Stimulated activated CD4-positive, alpha-beta T cell treated with anti-CD3 and anti-CD28 coated beads, TNF-alpha, amount 100 ng/mL, for 4 hours (primary cell): Measurements from ENCODE around the gene MATN4.

Experiments used
- DNase-seq, 3 experiments: peaks; one replicate each; pipeline ENCODE4 v3.0.0-alpha.2; 2020; ENCODE audit warnings: low read depth in 3 of 3

The MATN4 gene

GRCh38 chr20:45340951-45341350 is 32.9 kb upstream of the MATN4 start:
- DNase-seq = no peak

DNA sequence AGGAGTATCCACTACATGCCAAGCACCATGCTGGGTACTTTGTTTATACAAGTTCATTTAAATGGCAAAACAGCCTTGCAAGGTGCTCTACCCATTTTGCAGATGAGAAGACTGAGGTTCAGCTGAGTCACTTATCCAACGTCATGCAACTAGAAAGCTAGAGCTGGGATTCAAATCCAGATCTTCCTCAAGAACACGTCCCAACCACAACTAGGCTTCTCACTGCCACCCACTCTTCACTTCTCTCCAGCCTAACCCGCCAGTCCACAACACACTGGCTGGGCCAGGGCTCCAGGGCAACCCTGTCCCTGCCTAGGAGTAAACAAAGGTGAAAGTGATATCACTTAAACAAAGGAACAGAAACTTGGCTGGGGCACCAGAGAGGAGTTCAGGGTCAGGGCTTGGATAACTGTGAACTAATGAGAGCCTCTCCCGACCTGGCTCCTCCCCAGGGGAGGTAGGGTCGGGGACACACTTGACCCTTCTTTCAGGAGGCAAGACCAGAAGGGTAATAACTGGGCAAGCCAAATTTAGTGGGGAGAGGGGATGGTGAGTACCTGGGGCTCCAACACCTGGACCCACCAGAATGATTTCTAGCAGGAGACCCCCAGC is 32.2 kb upstream of the MATN4 start:
- DNase-seq = no peak

DNA sequence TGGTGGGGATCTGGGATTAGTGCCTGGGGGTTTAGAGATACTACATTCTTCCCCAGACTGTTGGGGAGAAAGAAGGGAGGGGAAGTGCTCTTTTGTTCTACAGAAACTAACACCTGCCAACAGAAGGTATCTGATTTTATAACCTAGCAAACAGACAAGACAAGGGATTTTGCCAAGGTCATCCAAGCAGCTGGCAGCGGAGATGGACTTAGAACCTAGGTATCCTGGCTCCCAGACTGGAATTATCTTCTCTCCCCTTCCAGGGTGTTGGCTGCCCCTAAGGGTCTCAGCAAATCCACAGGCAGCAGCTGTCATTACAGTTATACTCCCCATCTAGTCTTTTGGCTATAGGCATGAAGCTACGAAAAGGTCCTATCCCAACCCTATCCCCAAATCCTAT is 31.7 kb upstream of the MATN4 start:
- no peak for DNase-seq

DNA sequence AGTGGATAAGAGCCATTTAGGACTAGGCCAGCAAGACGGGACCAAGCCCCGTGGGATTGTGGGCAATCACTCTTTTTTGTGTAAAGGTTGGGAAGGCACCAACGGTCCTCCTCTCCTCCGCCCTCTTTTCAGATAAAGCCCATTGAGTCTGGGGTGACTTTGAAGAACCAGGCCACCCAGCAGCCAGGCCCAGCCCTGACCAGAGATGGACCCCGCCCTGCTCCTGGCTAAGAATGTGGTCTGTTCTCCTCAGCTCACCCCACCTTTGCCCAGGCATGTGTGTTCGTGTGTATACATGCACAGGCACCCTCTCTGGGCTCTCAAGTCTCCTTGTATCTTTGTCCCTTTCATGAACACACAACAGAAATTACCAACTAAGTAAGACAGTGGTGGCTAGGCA is 31.0 kb upstream of the MATN4 start:
- DNase-seq = no peak

- DNase-seq = no peak
These were observed 30.3 kb upstream of the MATN4 start for GRCh38 chr20:45338121-45339030.

GRCh38 chr20:45337367-45338120 is 29.4 kb upstream of the MATN4 start:
- DNase-seq = no peak

GRCh38 chr20:45336530-45337366 is 28.6 kb upstream of the MATN4 start:
- DNase-seq = no peak

DNA sequence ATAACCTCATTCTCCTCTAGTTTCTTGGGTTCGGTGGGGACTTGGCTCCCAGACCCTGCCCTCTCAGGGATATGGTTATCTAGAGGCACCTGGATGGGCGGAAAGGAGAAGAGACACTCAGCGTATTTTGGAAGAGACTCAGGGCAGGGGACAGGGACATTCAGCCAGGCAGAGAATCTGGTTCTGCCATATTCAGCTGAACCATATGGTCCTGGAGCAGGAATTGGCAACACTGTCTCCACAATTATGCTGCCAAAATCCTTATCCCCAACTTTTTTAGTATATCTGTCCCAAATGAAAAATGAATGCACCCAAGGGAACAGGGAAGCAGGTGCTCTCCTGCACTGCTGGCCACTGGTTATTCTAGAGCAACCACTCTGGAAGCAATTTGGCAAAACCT is 22.4 kb upstream of the MATN4 start:
- DNase-seq = no peak

GRCh38 chr20:45329497-45330319 is 21.6 kb upstream of the MATN4 start:
- no peak for DNase-seq

DNA sequence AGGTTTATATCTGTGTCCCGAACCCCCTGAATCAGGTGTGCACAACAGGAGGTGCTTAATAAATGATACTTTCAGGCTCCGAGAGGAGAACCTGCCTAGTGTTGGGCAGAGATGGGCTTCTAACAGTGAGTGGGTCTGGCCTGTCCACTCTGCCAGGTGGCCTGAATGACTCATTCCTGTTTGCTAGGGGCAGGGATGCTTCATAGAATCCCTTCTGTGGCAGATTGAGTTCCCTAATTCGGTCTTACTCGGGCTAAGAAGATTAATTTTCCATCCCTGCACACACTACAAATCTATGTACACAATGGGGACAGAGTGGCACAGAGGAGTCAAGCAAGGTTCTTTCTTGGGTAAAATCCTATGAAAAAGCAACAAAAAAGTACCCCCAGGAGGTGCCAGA is 20.4 kb upstream of the MATN4 start:
- DNase-seq = no peak

DNA sequence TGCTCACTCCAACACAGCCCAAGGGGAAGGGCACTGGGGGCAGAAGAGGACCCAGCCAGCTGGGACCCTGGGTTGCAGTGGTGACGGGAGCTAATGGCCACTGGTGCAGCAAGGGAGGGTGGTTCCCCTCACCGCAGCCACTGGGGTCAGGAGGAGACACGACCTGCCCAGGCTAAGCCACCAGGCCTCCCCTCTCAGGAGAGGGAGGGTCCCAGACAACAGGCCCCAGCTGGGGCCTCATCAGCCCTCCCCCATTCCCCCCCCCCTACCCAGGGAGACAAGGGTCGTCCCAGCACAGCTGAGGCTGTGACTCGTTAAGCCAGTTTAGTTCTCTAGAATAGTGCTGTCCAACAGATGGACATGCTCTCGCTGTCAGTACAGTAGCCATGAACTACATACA is 17.3 kb upstream of the MATN4 start:
- no peak for DNase-seq

DNA sequence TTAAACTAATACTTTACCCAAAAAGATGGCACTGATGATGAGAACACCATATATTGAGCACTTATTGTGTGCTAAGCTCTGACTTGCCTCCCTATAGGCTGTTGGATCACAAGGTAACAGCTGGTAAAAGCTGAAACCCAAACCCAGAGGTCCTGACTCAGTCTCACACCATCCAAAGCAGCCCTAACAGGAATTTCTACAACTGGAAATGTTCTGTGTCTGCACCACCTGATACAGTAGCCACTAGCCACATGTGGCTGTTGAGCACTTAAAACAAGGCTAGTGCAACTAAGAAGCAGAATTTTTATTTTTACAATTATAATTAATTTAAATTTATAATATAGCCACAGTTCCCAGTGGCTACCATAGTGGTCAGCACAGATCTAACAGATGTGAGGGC is 15.6 kb upstream of the MATN4 start:
- DNase-seq = no peak

DNA sequence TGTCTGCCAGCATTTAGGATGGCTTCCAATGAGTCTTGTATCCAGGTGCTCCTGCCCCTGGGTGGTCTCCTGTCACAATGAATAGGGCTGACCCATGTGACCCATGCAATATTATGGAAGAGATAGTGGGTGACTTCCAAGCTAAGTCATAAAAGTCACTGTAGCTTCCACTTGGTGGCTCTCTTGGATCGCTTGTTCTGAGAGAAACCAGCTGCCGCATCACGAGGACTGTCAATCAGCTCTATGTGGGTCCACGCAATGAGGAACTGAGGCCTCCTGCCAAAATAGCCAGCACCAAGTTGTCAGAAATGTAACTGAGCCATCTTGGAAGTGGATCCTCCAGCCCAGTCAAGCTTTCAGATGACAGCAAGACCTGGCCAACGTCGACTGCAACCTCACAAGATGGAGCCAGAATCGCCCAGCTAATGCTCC is 14.9 kb upstream of the MATN4 start:
- no peak for DNase-seq

DNA sequence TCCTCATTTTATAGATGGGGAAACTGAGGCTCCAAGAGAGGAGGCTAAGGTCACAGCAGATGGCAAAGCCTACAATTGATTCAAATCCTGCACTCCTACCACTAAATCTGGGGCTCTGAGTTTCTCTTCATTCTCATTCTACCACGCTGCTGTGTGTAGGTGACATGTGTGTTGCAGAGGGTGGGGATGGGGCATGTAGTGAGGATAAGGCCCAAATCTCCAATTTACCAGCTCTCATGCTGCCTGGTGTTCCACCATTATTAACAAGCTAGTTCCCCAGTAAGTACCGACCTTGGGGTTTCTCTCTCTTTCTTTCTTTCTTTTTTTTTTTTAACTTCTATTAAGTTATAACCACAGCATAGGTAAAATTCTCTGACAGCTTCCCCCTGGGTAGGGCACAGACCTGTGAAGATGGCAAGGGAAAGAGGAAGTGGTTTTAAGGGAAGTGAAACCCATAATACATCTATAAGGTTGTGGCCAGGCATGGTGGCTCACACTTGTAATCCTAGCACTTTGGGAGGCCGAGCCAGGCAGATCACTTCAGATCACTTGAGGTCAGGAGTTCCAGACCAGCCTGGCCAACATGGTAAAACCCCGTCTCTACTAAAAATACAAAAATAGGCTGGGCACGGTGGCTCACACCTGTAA is 13.0 kb upstream of the MATN4 start:
- DNase-seq = no peak

DNA sequence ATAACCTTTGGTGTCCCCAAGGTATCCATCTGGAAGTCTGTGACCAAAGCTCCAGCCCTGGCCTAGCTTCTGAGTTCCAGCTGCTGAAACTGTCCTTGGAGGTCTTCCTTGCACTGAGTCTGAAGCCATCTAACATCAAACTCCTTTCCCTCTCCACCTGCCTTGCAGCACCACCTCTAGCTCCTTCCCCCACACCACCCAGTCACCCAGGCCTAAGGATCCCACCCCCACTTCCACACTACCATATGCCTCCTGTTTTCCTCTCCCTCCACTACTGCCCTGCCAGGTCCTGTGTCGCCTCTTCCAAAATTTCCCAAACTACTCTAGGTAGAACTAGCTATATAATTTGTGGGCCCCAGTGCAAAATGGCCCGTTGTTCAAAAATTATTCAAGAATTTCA is 10.8 kb upstream of the MATN4 start:
- DNase-seq = no peak

DNA sequence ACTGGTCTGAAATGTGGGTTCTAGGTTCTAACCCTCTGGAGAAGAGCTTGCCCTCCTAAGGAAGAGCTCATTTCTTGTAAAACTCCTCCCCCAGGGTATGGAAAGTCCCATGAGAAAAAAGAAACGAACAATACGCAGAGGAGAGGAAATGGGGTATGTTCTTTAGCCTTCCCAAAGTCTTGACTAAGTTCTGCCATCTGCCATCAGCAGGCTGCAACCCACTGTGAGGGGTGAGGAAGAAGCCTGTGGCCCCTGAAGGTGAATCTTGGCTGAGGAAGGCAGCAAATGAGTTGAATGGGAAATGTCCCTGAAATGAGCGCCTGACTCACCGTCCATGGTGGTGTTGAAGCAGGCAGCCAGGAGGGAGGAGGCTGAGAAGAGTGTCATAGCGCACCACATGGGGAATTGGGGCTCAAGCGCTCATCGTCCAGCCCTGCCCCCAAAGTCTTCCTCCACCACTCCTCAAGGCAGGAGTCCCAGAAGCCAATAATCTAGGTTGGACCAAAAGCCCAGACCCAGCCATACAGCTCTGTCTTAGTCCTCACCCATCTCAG is 10.4 kb upstream of the MATN4 start:
- no peak for DNase-seq

DNA sequence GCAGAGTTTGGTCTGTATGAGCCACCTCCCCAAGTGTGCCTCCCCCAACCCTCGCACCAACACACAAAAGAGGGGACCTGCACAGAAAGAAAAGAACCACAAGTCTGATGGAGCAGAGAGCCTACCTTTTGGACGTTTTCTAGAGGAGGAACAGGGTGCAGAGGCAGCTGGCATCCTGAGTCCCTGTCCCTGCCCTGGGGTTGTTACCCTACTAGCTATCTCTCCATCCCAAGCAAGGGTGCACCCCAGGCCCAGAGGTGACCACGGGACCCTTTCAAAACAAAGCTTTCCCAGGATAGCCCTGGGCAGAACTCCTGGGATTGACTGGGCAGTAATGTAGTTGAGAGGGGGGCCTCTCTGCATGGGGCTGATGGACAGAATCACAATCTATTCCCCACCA is 9.7 kb upstream of the MATN4 start:
- DNase-seq = no peak

DNA sequence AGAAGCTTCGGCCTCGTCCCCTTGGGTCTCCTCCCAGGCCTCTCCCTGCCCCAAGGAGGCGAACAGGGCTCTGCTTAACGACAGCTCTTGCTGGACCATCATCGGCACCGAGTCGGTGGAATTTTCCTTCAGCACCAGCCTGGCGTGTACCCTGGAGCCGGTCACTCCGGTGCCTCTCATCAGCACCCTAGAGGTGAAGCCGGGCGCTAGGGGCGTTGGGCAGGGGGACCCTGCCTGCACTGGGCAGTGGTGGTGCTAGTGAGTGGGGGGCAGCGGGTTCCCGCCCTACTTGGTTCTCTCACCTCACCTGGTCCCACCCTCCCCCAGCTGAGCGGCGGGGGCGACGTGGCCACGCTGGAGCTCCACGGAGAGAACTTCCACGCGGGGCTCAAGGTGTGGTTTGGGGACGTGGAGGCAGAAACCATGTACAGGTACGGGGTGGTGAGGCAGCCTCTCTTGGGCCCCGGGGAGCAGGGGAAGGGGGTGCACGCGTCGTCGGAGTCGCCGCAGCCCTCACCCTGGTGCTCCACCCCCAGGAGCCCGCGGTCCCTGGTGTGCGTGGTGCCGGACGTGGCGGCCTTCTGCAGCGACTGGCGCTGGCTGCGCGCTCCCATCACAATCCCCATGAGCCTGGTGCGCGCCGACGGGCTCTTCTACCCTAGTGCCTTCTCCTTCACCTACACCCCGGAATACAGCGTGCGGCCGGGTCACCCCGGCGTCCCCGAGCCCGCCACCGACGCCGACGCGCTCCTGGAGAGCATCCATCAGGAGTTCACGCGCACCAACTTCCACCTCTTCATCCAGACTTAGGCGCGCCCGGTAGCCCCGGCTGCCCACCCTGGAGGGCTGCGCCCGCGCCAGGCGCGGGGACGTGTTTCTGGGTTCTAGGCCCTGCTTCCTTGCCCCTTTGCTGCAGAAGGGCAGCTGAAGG is 8.3 kb upstream of the MATN4 start:
- DNase-seq = no peak

GRCh38 chr20:45315672-45316071 is 7.6 kb upstream of the MATN4 start:
- no peak for DNase-seq
